Measurements from ENCODE around the gene LMAN2L. TPM values are rescaled to one million over a fixed set of nuclear protein-coding genes. Genes with fewer than 3 reads are reported as not detected.

LMAN2L gene
- total RNA-seq, 4 donors from 2014 or later, result 11.9 to 18.3 (median 16.4) TPM

GRCh38 chr2:96726131-96726530 lies 13.7 kb downstream of the LMAN2L start:
- no peak for TF ChIP-seq EP300 (IDR thresholded peaks at IDR 0.05)
- TF ChIP-seq POLR2A (IDR thresholded peaks at IDR 0.05), result no peak
- 96% methylated on average over 4 of the region's 4 CpGs for WGBS
- peaks cover 62% of the 10 kb centered on the region for H3K36me3 ChIP-seq

GRCh38 chr2:96716388-96716787 lies 23.5 kb downstream of the LMAN2L start:
- Histone ChIP-seq H3K9me3 (no peaks in the 10 kb centered on the region), H3K4me3 (no peak overlapping the region), H3K27ac (no peak overlapping the region), H3K27me3 (no peaks in the 10 kb centered on the region), H3K4me1 (no peaks in the 10 kb centered on the region), H3K36me3 (peaks cover 46% of the 10 kb centered on the region)
- no peak for TF ChIP-seq POLR2A (IDR thresholded peaks at IDR 0.05)
- TF ChIP-seq POLR2AphosphoS5 (IDR thresholded peaks at IDR 0.05), result no peak
- TF ChIP-seq CTCF (IDR thresholded peaks at IDR 0.05), result no peak
- DNase-seq (ENCODE audit: low spot score in 2 of 2), result no peak

More at GRCh38 chr2:96726131-96726530, 13.7 kb downstream of the LMAN2L start:
- no peak for DNase-seq (ENCODE audit: low spot score in 2 of 2)
- Histone ChIP-seq H3K9me3 (no peaks in the 10 kb centered on the region), H3K4me3 (no peak overlapping the region), H3K27me3 (no peaks in the 10 kb centered on the region), H3K27ac (no peak overlapping the region), H3K4me1 (peaks cover 6% of the 10 kb centered on the region)

GRCh38 chr2:96715658-96716057 lies 24.2 kb downstream of the LMAN2L start:
- no peak overlapping the region for H3K4me3 ChIP-seq
- TF ChIP-seq POLR2A (IDR thresholded peaks at IDR 0.05) (no peak), EP300 (IDR thresholded peaks at IDR 0.05) (no peak)
- no peak for DNase-seq (ENCODE audit: low spot score in 2 of 2)
- no peaks in the 10 kb centered on the region for H3K9me3 ChIP-seq
- no peaks in the 10 kb centered on the region for H3K4me1 ChIP-seq
- H3K27ac ChIP-seq, result no peak overlapping the region
- 91% methylated on average over 5 of the region's 5 CpGs for WGBS
- peaks cover 53% of the 10 kb centered on the region for H3K36me3 ChIP-seq
- H3K27me3 ChIP-seq, result no peaks in the 10 kb centered on the region

- no peak for DNase-seq (ENCODE audit: low spot score in 2 of 2)
- WGBS, result 83% methylated on average over 3 of the region's 3 CpGs
- peaks cover 77% of the 10 kb centered on the region for H3K36me3 ChIP-seq
These were observed 28.9 kb downstream of the LMAN2L start for GRCh38 chr2:96710985-96711384.

GRCh38 chr2:96703021-96703751 lies 36.7 kb downstream of the LMAN2L start:
- peaks cover 50% of the 10 kb centered on the region for H3K36me3 ChIP-seq
- H3K4me1 ChIP-seq, result peaks cover 6% of the 10 kb centered on the region
- H3K9me3 ChIP-seq, result no peaks in the 10 kb centered on the region
- whole genome bisulfite sequencing, result 92% methylated on average over 13 of the region's 16 CpGs
- H3K4me3 ChIP-seq, result no peak overlapping the region
- no peaks in the 10 kb centered on the region for H3K27me3 ChIP-seq
- no peak for DNase-seq (ENCODE audit: low spot score in 2 of 2)
- TF ChIP-seq POLR2A (IDR thresholded peaks at IDR 0.05) (no peak), POLR2AphosphoS5 (IDR thresholded peaks at IDR 0.05) (no peak), EP300 (IDR thresholded peaks at IDR 0.05) (no peak), CTCF (IDR thresholded peaks at IDR 0.05) (no peak)
- H3K27ac ChIP-seq, result no peak overlapping the region

More at GRCh38 chr2:96710985-96711384, 28.9 kb downstream of the LMAN2L start:
- TF ChIP-seq POLR2AphosphoS5 (IDR thresholded peaks at IDR 0.05) (no peak), CTCF (IDR thresholded peaks at IDR 0.05) (no peak), POLR2A (IDR thresholded peaks at IDR 0.05) (no peak), EP300 (IDR thresholded peaks at IDR 0.05) (no peak)
- Histone ChIP-seq H3K27me3 (no peaks in the 10 kb centered on the region), H3K9me3 (no peaks in the 10 kb centered on the region), H3K4me3 (no peak overlapping the region), H3K27ac (no peak overlapping the region), H3K4me1 (no peaks in the 10 kb centered on the region)

GRCh38 chr2:96702098-96702785 lies 37.6 kb downstream of the LMAN2L start:
- Histone ChIP-seq H3K27me3 (no peaks in the 10 kb centered on the region), H3K4me3 (no peak overlapping the region), H3K27ac (no peak overlapping the region), H3K4me1 (peaks cover 15% of the 10 kb centered on the region), H3K36me3 (peaks cover 41% of the 10 kb centered on the region), H3K9me3 (no peaks in the 10 kb centered on the region)
- no peak for TF ChIP-seq POLR2A (IDR thresholded peaks at IDR 0.05)
- no peak for TF ChIP-seq EP300 (IDR thresholded peaks at IDR 0.05)
- no peak for TF ChIP-seq POLR2AphosphoS5 (IDR thresholded peaks at IDR 0.05)
- no peak for TF ChIP-seq CTCF (IDR thresholded peaks at IDR 0.05)
- 77% methylated on average over 9 of the region's 17 CpGs for WGBS
- DNase-seq (ENCODE audit: low spot score in 2 of 2), result no peak

Data from suprapubic skin (tissue), 4 donors.